BE2C (cell line): ENCODE results near the gene ZBED1.
"Not testable (repeated sequence)": the region's sequence is repeated elsewhere in the genome, so short reads cannot be mapped to it uniquely, and the experiment has no call there.

Experiments
- DNase-seq: peaks from one replicate; pipeline ENCODE4 v3.0.0-alpha.2; 2020
- H3K27me3 ChIP-seq: fragments of 250-450 bp; sonication (Bioruptor Pico); 2 replicates; pipeline ENCODE4 v1.5.1; 2020; ENCODE audit warnings: mild to moderate bottlenecking
- H3K36me3 ChIP-seq: fragments of 250-450 bp; sonication (Bioruptor Pico); 2 replicates; pipeline ENCODE4 v1.5.1; 2020; ENCODE audit warnings: mild to moderate bottlenecking
- H3K4me1 ChIP-seq: fragments of 250-450 bp; sonication (Bioruptor Pico); 2 replicates; pipeline ENCODE4 v1.5.1; 2020
- H3K4me3 ChIP-seq: 2 replicates; pipeline ENCODE4 v1.5.1; 2011; ENCODE audit warnings: low read depth, low read length
- H3K9me3 ChIP-seq: fragments of 250-450 bp; sonication (Bioruptor Pico); 2 replicates; pipeline ENCODE4 v1.5.1; 2020
- CTCF ChIP-seq: IDR thresholded peaks from 2 replicates; pipeline ENCODE4 v1.5.1; 2012; ENCODE audit warnings: mild to moderate bottlenecking, low read depth, low read length

ZBED1 gene

GRCh38 chrX:2507196-2507595, 6.4 kb upstream of the ZBED1 start:
- H3K4me3 ChIP-seq = no peak overlapping the region
- H3K9me3 ChIP-seq = no peaks in the 10 kb centered on the region
- TF ChIP-seq CTCF = no peak
- no peaks in the 10 kb centered on the region for H3K27me3 ChIP-seq
- H3K4me1 ChIP-seq = no peaks in the 10 kb centered on the region
- no peak for DNase-seq
- H3K36me3 ChIP-seq = no peaks in the 10 kb centered on the region

- not testable (repeated sequence) for H3K36me3 ChIP-seq, H3K27me3 ChIP-seq, H3K4me1 ChIP-seq, DNase-seq, H3K4me3 ChIP-seq, H3K9me3 ChIP-seq
Observed at GRCh38 chrX:2505341-2505740, 4.6 kb upstream of the ZBED1 start.

- H3K4me3 ChIP-seq = no peak overlapping the region
- no peak for DNase-seq
- H3K36me3 ChIP-seq = no peaks in the 10 kb centered on the region
- no peaks in the 10 kb centered on the region for H3K4me1 ChIP-seq
- no peaks in the 10 kb centered on the region for H3K9me3 ChIP-seq
- no peaks in the 10 kb centered on the region for H3K27me3 ChIP-seq
- TF ChIP-seq CTCF = no peak
Observed at GRCh38 chrX:2504706-2505332, 4.0 kb upstream of the ZBED1 start.

GRCh38 chrX:2503591-2504500, 3.1 kb upstream of the ZBED1 start:
- Histone ChIP-seq H3K4me3 (no peak overlapping the region), H3K4me1 (no peaks in the 10 kb centered on the region)

GRCh38 chrX:2502668-2503519, 2.1 kb upstream of the ZBED1 start:
- H3K27me3 ChIP-seq = no peaks in the 10 kb centered on the region
- no peak overlapping the region for H3K4me3 ChIP-seq
- TF ChIP-seq CTCF = no peak
- H3K4me1 ChIP-seq = no peaks in the 10 kb centered on the region
- H3K9me3 ChIP-seq = no peaks in the 10 kb centered on the region
- no peak for DNase-seq
- no peaks in the 10 kb centered on the region for H3K36me3 ChIP-seq

More at GRCh38 chrX:2503591-2504500, 3.1 kb upstream of the ZBED1 start:
- Histone ChIP-seq H3K36me3 (no peaks in the 10 kb centered on the region), H3K27me3 (no peaks in the 10 kb centered on the region), H3K9me3 (no peaks in the 10 kb centered on the region)
- no peak for TF ChIP-seq CTCF
- DNase-seq = no peak

GRCh38 chrX:2502120-2502667, 1.4 kb upstream of the ZBED1 start:
- DNase-seq = no peak
- Histone ChIP-seq H3K4me1 (no peaks in the 10 kb centered on the region), H3K27me3 (no peaks in the 10 kb centered on the region), H3K9me3 (no peaks in the 10 kb centered on the region), H3K36me3 (no peaks in the 10 kb centered on the region), H3K4me3 (no peak overlapping the region)
- TF ChIP-seq CTCF = no peak
